Dendritic cell treated with granulocyte-macrophage colony-stimulating factor and Interleukin-4, amounts not matched to agents 40 ng/mL and 50 ng/mL, for 4 days (primary cell): Measurements from ENCODE around the gene MBD3L2.

Source experiments
- H3K27ac Mint-ChIP-seq: one replicate; pipeline ENCODE4 v1.8.0; 2022; ENCODE audit warnings: mild to moderate bottlenecking, mixed read lengths
- H3K27me3 Mint-ChIP-seq: one replicate; pipeline ENCODE4 v1.8.0; 2022; ENCODE audit warnings: mild to moderate bottlenecking, mixed read lengths
- H3K36me3 Mint-ChIP-seq: one replicate; pipeline ENCODE4 v1.8.0; 2022; ENCODE audit warnings: low read depth, mixed read lengths
- H3K4me1 Mint-ChIP-seq: one replicate; pipeline ENCODE4 v1.8.0; 2022; ENCODE audit warnings: low read depth, mixed read lengths
- H3K4me3 Mint-ChIP-seq: one replicate; pipeline ENCODE4 v1.8.0; 2022; ENCODE audit warnings: mild to moderate bottlenecking, moderate library complexity, mixed read lengths
- H3K9me3 Mint-ChIP-seq: one replicate; pipeline ENCODE4 v1.8.0; 2022; ENCODE audit warnings: mixed read lengths
- intact Hi-C: fragments of 100-400 bp; cut with micrococcal nuclease; formaldehyde crosslinking; loops from one replicate; pipeline ENCODE4 v1.15.0; 2022

MBD3L2 gene

GRCh38 chr19:7069904-7070226 lies 20.7 kb downstream of the MBD3L2 start:
- Mint-ChIP-seq H3K27ac (peak overlapping the region; percentile 97), H3K4me1 (peaks cover 11% of the 10 kb centered on the region), H3K9me3 (peaks cover 9% of the 10 kb centered on the region), H3K4me3 (peak overlapping the region; percentile 97), H3K36me3 (peaks cover 53% of the 10 kb centered on the region), H3K27me3 (no peaks in the 10 kb centered on the region)
- intact Hi-C loops = no loop called here

- no peak overlapping the region for H3K27ac Mint-ChIP-seq
- peaks cover 36% of the 10 kb centered on the region for H3K9me3 Mint-ChIP-seq
- H3K27me3 Mint-ChIP-seq = no peaks in the 10 kb centered on the region
- H3K36me3 Mint-ChIP-seq = peaks cover 80% of the 10 kb centered on the region
- H3K4me1 Mint-ChIP-seq = peaks cover 11% of the 10 kb centered on the region
- intact Hi-C loops = no loop called here
- H3K4me3 Mint-ChIP-seq = no peak overlapping the region
These were observed 23.4 kb downstream of the MBD3L2 start for GRCh38 chr19:7072541-7072940.

GRCh38 chr19:7074705-7075282 lies 25.7 kb downstream of the MBD3L2 start:
- peaks cover 5% of the 10 kb centered on the region for H3K4me1 Mint-ChIP-seq
- H3K27me3 Mint-ChIP-seq = no peaks in the 10 kb centered on the region
- no peak overlapping the region for H3K4me3 Mint-ChIP-seq
- H3K27ac Mint-ChIP-seq = no peak overlapping the region
- peaks cover 58% of the 10 kb centered on the region for H3K9me3 Mint-ChIP-seq
- intact Hi-C loops = no loop called here
- peaks cover 96% of the 10 kb centered on the region for H3K36me3 Mint-ChIP-seq

DNA sequence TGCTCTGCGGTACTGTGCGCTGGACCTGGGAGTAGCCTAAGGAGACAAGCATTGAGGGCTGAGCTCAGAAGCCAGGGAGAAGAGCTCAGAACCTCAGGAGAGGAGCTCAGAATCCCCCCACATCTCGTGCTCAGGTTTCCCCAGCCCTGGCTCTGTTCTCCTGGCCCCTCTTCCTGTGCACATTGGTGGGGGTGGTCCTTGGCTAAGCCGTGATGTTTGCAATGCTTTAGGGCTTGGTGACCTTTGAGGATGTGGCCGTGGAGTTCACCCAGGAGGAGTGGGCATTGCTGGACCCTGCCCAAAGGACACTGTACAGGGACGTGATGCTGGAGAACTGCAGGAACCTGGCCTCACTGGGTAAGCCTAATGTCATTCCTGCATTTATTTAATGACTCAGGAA lies 27.0 kb downstream of the MBD3L2 start:
- peaks cover 100% of the 10 kb centered on the region for H3K36me3 Mint-ChIP-seq
- H3K4me1 Mint-ChIP-seq = peaks cover 5% of the 10 kb centered on the region
- H3K27ac Mint-ChIP-seq = no peak overlapping the region
- intact Hi-C loops = no loop called here
- H3K9me3 Mint-ChIP-seq = peaks cover 72% of the 10 kb centered on the region
- no peaks in the 10 kb centered on the region for H3K27me3 Mint-ChIP-seq
- no peak overlapping the region for H3K4me3 Mint-ChIP-seq

GRCh38 chr19:7078008-7078407 lies 28.9 kb downstream of the MBD3L2 start:
- Mint-ChIP-seq H3K27ac (no peak overlapping the region), H3K27me3 (no peaks in the 10 kb centered on the region), H3K9me3 (peaks cover 85% of the 10 kb centered on the region), H3K4me3 (no peak overlapping the region), H3K4me1 (no peaks in the 10 kb centered on the region), H3K36me3 (peaks cover 100% of the 10 kb centered on the region)
- intact Hi-C loops = no loop called here

- H3K4me3 Mint-ChIP-seq = no peak overlapping the region
- no peaks in the 10 kb centered on the region for H3K4me1 Mint-ChIP-seq
- H3K36me3 Mint-ChIP-seq = peaks cover 65% of the 10 kb centered on the region
- no peak overlapping the region for H3K27ac Mint-ChIP-seq
- peaks cover 82% of the 10 kb centered on the region for H3K9me3 Mint-ChIP-seq
- intact Hi-C loops = no loop called here
- no peaks in the 10 kb centered on the region for H3K27me3 Mint-ChIP-seq
These were observed 34.2 kb downstream of the MBD3L2 start for GRCh38 chr19:7083076-7083956.

DNA sequence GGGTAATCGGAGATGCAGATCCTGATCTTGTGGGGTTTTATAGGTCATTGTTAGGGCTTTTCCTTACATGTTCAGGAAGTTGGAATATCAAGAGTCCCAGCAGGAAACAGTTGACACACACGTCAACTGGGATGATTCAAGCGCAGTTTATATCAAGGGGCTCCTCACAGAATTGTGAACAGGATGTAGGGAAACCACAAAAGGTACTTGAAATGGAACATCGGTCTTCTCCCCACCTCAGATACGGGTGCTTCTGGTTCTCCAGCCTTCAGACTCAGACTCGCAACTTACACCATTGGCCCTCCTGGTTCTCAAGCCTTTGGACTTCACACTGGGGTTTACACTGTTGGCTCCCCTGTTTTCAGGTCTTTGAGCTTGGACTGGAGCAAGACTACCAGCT lies 39.9 kb downstream of the MBD3L2 start:
- H3K27me3 Mint-ChIP-seq = no peaks in the 10 kb centered on the region
- no peak overlapping the region for H3K4me3 Mint-ChIP-seq
- intact Hi-C loops = no loop called here
- peaks cover 91% of the 10 kb centered on the region for H3K9me3 Mint-ChIP-seq
- no peak overlapping the region for H3K27ac Mint-ChIP-seq
- no peaks in the 10 kb centered on the region for H3K4me1 Mint-ChIP-seq
- H3K36me3 Mint-ChIP-seq = peaks cover 15% of the 10 kb centered on the region

- H3K4me1 Mint-ChIP-seq = peaks cover 22% of the 10 kb centered on the region
- peaks cover 7% of the 10 kb centered on the region for H3K27me3 Mint-ChIP-seq
- intact Hi-C loops = no loop called here
- H3K4me3 Mint-ChIP-seq = peak overlapping the region; percentile 92
- peak overlapping the region; percentile 99 for H3K27ac Mint-ChIP-seq
- peaks cover 51% of the 10 kb centered on the region for H3K9me3 Mint-ChIP-seq
- peaks cover 46% of the 10 kb centered on the region for H3K36me3 Mint-ChIP-seq
These were observed 49.0 kb downstream of the MBD3L2 start for GRCh38 chr19:7098096-7098495.

- H3K9me3 Mint-ChIP-seq = peaks cover 42% of the 10 kb centered on the region
- peaks cover 46% of the 10 kb centered on the region for H3K36me3 Mint-ChIP-seq
- H3K27me3 Mint-ChIP-seq = peaks cover 7% of the 10 kb centered on the region
- peak overlapping the region; percentile 92 for H3K4me3 Mint-ChIP-seq
- H3K4me1 Mint-ChIP-seq = peaks cover 22% of the 10 kb centered on the region
- intact Hi-C loops = no loop called here
- peak overlapping the region; percentile 99 for H3K27ac Mint-ChIP-seq
These were observed 49.8 kb downstream of the MBD3L2 start for GRCh38 chr19:7098701-7099596.

DNA sequence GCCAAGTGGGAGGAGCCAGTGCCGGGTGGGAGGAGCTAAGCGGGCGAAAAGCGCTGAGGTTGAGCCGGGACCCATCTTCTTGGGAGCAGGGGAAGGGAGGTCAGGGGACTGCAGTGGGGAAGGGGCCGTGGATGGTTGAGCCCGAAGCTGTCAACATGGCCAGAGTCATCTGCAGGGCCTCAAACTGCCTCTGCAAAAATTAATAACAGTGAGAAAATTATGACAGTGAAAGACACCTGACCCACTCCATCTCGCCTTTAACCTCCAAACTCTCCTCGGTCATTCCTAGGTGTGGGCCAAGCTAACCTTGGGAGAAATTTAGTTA lies 50.4 kb downstream of the MBD3L2 start:
- H3K36me3 Mint-ChIP-seq = peaks cover 46% of the 10 kb centered on the region
- H3K27me3 Mint-ChIP-seq = peaks cover 7% of the 10 kb centered on the region
- peaks cover 22% of the 10 kb centered on the region for H3K4me1 Mint-ChIP-seq
- peak overlapping the region; percentile 99 for H3K27ac Mint-ChIP-seq
- intact Hi-C loops = no loop called here
- H3K9me3 Mint-ChIP-seq = peaks cover 40% of the 10 kb centered on the region
- peak overlapping the region; percentile 92 for H3K4me3 Mint-ChIP-seq
